Esophagus muscularis mucosa (tissue), 3 donors: ENCODE results near the gene RASL12.

Experiments
- POLR2A ChIP-seq: fragments of 450-650 bp; IDR thresholded peaks from one replicate; pipeline ENCODE4 v1.6.1; 2017; ENCODE audit warnings: antibody characterized with exemption, moderate library complexity, mild to moderate bottlenecking, low read depth
- TF ChIP-seq, protein P1 (sequence below), 3 experiments: fragments of 200-600 bp in 2 of 3; fragments of 450-650 bp in 1 of 3; sonication (generic) in 2 of 3; IDR thresholded peaks; one replicate each; pipeline ENCODE4 v1.5.1; 2017 to 2019; ENCODE audit warnings: antibody characterized with exemption in 3 of 3, mild to moderate bottlenecking in 2 of 3, moderate library complexity in 1 of 3

DNA sequence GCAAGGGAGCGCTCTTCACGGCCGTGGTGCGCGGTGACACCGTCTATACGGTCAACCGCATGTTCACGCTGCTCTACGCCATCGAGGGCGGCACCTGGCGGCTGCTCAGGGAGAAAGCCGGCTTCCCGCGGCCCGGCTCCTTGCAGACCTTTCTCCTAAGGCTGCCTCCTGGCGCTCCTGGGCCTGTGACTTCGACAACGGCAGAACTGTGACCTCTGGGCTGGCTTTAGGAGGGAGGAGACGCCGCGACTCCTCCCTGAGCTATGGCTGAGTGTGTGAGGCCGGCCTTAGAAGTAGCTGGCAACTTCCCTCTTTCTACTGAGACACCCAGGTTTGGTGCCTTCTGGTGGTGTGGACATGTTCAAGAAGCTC lies 10.2 kb upstream of the RASL12 start:
- TF ChIP-seq POLR2A = no peak
- TF ChIP-seq, protein P1, sequence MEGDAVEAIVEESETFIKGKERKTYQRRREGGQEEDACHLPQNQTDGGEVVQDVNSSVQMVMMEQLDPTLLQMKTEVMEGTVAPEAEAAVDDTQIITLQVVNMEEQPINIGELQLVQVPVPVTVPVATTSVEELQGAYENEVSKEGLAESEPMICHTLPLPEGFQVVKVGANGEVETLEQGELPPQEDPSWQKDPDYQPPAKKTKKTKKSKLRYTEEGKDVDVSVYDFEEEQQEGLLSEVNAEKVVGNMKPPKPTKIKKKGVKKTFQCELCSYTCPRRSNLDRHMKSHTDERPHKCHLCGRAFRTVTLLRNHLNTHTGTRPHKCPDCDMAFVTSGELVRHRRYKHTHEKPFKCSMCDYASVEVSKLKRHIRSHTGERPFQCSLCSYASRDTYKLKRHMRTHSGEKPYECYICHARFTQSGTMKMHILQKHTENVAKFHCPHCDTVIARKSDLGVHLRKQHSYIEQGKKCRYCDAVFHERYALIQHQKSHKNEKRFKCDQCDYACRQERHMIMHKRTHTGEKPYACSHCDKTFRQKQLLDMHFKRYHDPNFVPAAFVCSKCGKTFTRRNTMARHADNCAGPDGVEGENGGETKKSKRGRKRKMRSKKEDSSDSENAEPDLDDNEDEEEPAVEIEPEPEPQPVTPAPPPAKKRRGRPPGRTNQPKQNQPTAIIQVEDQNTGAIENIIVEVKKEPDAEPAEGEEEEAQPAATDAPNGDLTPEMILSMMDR (IDR thresholded peaks at IDR 0.05) = peak; percentile 58 to 70 (median 69)
